OCI-M2 (cell line): ENCODE results near the gene TMCO4.
"Not testable (repeated sequence)": the region's sequence is repeated elsewhere in the genome, so short reads cannot be mapped to it uniquely, and the experiment has no call there.

Experiments used
- DNase-seq: peaks from one replicate; lab custom pipeline; 2025; ENCODE audit not compliant: unreplicated experiment; lab: John Stamatoyannopoulos, UW

The TMCO4 gene

DNA sequence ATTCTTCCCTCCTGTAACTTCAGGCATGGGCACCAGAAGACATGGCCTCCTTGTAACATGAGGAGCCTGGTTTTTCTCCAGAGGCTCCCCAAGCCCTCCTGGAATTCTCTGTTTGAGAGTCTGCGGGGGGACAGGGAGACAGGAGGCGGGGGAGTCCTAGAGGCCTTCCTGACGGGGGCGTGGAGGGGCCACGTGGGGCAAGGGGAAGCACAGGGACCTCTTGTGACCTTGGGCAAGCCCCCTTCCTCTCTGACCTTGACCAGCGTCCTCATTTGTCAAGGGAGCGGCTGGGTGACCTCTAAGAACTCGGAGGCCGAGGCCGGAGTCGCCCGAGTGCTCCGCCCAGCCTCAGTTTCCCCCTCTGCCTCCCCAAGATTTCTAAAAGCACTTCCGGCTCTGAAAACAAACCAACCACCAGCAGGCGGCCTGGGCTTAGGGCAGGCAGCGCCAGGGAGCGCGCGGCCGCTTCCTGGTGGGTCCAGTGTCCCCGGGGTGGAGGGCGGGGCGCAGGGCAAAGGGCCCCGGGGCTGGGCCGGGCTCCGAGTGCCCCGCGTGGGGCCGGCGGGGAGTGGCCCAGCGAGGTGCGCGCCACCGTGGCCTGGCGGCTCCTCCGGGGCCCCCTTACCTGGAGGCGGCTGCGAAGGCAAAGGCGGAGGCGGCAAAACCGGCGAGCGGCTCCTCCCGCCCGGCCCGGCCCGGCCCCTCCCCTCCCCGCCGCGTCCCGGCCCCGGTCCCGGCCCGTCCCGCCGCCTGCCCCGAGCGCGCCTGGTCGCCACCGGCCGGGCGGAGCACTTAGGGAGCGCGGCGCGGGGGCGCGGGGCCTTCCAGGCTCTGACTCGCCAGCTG, at the start of gene TMCO4:
TMCO4 (minus strand) TSS at position 687 of the 846 bp plus-strand sequence. CDS start 19,158 bp downstream, outside the sequence.
- DNase-seq = no peak

DNA sequence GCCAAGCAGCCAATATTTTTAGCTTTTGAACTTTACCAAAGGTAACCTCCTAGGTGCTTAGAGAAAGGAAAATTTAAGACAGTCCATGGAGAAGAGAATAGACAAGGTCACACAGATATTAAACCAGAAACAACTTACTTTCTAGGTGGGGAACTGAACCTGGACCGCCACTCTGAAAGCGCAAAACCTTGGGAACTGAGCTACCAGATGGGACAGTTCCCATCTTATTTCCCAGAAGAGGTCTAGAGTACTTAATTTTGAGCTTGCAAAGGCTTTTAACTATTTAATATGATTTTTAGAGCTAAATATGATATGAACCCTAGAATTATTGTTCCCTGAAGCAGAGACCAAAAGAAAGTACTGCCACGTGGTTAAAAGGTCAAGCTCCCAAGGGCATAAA, 49.6 kb upstream of the TMCO4 start:
- not testable (repeated sequence) for DNase-seq

DNA sequence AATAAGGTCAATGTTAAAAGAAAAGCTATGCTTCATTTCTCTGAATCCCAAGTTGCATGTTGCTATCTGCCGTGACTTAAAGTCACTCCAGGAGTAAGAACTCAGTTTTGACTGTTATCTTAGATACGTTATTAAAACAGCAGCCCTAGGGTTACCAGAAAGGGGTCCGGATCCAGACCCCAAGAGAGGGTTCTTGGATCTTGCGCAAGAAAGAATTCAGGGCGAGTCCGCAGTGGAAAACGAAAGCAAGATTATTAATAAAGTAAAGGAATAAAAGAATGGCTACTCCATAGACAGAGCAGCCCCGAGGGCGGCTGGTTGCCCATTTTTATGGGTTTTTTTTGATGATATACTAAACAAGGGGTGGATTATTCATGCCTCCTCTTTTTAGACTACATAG, 47.6 kb upstream of the TMCO4 start:
- DNase-seq = not testable (repeated sequence)

- DNase-seq = no peak
Measured at GRCh38 chr1:19846338-19846737, 46.6 kb upstream of the TMCO4 start.

- DNase-seq = no peak
Measured at GRCh38 chr1:19845555-19845954, 45.8 kb upstream of the TMCO4 start.

DNA sequence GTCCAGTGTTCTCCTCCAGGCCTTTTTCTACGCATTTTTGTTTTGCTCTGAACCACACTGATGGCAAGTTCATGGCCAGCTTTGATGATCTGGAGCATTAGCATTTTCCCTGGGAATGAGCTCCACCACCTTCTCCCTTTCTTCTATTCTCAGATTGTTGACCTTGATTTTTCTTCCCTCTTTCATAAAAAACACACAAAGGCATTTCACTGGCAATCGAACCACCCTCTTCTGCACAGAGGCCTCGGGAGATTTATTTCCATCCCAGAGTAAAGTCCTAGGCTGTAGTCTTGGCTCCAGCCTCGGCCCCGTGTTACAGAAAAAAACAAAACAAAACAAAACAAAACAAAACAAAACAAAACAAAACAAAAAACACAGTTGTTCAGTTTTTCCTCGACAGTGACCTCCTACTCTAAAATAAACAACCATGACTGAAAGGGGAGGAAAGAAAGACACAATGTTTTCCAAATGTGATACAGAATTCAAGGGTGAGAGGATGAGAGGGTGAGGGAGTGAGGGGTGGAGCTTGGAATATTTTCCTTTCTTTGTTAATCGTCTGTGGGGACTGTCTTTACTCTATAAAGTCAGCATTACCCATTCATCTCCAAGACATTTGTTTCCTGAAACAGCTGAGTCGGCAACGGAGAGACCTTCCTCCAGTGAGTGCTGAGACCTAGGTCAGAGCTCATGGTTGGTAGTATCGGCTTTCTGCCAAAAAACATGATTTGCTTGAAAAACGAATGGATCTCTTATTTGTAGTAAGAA, 45.2 kb upstream of the TMCO4 start:
- DNase-seq = no peak

DNA sequence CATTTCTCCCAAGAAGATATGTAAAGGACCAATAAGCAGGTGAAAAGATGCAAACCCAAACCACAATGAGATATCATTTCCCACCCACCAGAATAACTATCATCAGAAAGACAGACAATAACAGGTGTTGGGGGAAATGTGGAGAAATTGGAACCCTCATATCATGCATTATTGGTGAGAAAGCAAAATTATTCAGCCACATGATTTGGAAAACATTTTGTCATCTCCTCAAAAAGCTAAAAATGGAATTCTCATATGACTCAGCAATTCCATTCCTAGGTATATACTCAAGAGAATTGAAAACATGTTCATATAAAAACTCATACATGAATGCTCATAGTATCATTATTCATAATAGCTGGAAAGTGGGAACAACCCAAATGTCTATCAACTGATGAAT, 40.5 kb upstream of the TMCO4 start:
- DNase-seq = no peak

GRCh38 chr1:19837866-19838265, 38.1 kb upstream of the TMCO4 start:
- DNase-seq = no peak

DNA sequence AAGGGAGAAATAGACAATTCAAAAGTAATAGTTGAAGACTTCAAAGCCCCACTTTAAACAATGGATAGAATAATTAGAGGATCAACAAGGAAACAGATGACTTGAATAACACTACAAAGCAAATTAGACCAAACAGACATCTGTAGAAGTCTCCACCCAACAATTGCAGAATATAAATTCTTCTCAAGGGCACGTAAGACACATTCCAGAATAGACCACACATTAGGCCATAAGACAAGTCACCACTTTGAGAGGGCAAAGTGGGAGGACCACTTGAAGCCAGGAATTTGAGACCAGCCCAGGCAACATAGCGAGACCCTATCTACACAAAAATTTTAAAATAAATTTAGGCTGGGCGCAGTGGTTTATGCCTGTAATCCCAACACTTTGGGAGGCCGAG, 35.9 kb upstream of the TMCO4 start:
- DNase-seq = no peak

GRCh38 chr1:19831441-19831840, 31.7 kb upstream of the TMCO4 start:
- DNase-seq = no peak

DNA sequence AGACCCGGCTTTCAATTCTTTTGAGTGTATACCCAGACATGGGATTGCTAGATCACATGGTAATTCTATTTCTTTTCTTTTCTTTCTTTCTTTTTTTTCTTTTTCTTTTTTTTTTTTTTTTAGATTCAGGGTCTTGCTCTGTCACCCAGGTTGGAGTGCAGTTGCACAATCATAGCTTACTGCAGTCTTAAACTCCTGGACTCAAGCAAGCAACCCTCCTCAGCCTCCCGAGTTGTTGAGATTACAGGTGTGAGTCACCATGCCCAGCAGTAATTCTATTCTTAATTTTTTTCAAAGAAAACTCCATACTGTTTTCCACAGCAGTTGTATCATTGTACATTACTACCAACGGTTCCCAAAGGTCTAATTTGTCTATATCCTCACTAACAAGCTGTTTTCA, 28.8 kb upstream of the TMCO4 start:
- DNase-seq = no peak

DNA sequence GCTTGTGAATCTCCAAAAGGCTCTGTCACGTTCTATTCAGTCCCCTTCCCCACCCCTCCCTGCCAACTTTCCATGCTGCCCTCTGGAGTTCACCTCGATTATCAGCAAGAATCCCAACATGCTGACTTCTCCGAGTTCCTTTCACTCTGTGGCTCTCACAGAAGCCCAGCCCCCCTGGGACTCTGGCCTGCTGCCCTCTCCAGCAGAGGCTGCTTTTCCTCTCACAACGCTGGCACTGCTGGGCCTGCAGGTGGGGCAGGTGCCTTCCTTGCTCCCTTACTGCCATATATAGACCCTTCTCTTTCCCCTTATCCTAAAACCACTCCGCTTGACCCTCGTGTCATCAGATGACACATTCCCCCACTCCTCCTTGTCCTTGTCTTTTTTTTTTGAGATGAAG, 25.6 kb upstream of the TMCO4 start:
- DNase-seq = no peak

GRCh38 chr1:19824541-19824940, 24.8 kb upstream of the TMCO4 start:
- no peak for DNase-seq

DNA sequence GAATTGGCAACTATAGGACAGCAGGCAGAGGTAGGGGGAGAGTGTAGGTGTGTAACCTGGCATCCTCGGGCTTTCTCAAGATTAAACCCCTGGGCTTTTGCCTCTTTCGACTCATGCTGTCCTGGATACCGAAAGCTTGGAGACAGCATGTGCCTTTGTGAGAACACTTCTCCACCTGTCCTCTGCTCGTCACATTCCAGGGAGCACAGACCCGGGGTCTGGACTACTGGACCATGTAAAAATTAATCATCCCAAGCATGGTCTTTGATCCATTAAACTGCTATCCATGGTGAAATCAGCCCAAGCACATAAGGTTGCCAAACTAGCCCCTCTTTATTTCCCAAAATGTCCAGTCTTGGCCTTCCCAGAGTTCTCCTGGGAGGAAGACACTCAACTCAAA, 24.3 kb upstream of the TMCO4 start:
- DNase-seq = no peak

- DNase-seq = no peak
Measured at GRCh38 chr1:19819701-19820100, 20.0 kb upstream of the TMCO4 start.

GRCh38 chr1:19818324-19818723, 18.6 kb upstream of the TMCO4 start:
- DNase-seq = no peak

DNA sequence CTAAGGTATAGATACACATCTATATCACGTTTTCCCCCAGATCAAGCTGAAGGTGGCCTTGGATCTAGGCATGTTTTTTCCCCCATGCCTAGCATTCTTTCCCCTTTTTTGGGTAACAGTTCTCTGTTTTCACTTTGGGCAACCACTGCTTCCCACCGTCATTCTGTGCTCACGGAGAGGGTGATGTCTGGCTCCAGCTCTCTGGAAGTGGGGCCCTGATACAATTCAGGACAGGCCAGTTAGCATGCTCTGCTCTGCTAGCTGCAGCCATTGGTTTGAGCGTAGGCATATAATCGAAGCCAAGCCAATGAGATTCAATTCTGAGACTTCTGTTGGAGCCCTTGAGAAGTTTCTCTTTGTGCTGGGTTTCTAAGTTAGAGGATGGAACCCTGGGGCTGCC, 17.4 kb upstream of the TMCO4 start:
- no peak for DNase-seq

DNA sequence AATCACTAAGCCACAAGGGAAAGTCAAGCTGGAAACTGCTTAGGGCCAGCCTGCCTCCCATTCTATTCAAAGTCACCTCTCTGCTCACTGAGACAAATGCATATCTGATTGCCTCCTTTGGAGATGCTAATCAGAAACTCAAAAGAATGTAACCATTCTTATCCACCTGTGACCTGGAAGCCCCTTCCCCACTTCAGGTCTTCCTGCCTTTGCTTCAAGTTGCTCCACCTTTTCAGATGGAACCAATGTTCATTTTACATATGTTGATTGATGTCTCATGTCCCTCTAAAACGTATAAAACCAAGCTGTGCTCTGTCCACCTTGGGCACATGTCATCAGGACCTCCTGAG, 17.0 kb upstream of the TMCO4 start:
- not testable (repeated sequence) for DNase-seq

DNA sequence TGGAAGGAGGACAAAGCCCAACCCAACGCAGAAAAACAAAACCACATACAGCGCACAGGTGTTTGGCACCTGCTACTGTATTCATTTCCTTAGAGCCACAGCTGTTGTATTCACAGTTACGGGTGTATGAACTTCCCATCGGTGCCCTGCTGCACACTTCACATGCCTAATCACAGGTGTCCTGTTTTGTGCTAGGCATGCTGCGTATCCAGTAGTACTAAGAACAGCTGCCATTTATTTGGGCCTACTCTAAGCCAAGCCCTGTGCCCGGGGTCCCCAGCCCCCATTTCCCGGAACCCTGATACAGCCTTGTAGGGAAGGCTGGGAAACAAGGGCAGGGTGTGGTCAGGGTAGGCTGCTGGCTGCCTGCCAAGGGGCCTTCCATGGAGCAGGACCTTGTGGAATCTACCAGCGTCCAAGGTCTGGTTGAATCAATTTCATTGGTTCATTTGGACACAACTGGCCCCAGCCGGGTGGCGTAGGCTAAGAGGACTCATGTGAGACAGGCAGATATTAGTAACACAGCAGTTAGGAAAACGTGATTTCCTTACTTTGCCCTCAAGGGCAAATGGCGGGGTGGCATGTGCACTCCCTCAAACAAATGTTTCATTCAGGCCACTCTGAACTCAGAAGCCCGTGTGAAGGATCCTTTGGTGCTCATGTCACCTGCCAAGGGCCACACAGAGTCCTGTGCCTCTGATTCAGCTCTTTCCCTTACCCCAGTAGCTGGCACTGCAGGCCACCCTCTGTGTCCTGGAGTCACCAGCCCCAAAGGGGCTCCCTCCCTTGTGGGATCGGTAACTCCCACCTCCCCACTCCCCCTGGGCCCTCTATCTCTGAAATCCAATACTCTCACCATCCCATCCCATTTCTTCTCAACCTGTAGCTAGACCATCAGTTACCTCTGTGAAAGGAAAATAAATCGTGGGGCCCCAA, 16.4 kb upstream of the TMCO4 start:
- no peak for DNase-seq

DNA sequence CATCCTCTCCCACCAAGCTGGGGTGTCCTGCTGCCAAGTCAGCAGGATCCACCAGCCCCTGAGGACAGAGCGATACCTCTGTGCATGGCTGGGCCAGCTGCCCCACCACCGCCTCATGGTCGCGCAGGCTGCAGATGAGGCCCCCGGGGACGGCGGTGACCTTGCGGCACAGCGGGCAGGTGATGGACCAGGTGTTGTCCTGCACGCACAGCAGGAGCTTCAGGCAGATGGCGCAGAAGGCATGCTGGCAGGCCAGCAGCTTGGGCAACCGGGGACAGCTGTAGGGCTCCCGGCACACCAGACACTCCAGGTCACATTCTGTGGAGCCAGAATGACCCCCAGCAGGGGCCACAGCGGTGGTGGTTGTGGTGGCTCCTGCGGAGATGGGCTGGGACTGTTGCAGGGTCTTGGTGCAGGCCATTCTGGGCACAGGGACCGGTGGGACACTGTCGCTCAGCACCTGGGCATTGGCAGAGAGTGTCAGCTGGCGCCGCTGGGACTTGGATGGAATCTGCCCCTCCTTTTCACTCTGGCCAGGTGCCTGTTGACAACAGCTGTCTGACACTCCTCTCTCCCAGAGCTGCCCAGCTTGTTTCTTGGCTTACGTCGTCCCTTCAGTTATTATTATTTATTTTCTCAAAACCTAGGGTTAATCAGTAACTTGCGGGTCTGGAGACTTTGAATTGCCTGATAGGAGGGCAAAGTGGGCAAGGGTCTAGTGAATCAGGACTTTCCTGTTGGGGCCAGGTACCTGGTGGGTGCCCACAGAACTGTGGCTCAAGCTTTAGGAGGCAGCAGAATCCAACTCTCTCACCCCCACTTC, 15.2 kb upstream of the TMCO4 start, which contains the start of gene RNF186:
RNF186 (minus strand) TSS at position 603 of the 823 bp plus-strand sequence; CDS start at position 421, 182 bp downstream.
- DNase-seq = no peak
